ENCODE measurements around the gene RUNX3. TPM values are rescaled to one million over a fixed set of nuclear protein-coding genes. Genes with fewer than 3 reads are reported as not detected.

Gene RUNX3
- polyA plus RNA-seq, 1 of the 3 experiments (the other 2 are of a cell fraction) = not detected

- Histone ChIP-seq H3K4me1 (ENCODE audit: control insufficient read depth in 1 of 2, insufficient read depth in 2 of 2, low read depth in 1 of 2, low read length in 1 of 2) (peaks cover 0 to 13% of the 10 kb centered on the region in 2 experiments; a peak in 1 of 4 replicates), H3K9me3 (no peaks in the 10 kb centered on the region), H4K20me1 (ENCODE audit: insufficient read depth) (no peaks in the 10 kb centered on the region), H3K9ac (no peak overlapping the region), H3F3A (replicated peaks; ENCODE audit: insufficient read depth) (no peaks in the 10 kb centered on the region), H3K36me3 (replicated peaks in 1 of 2; ENCODE audit: control insufficient read depth in 1 of 2, insufficient read depth in 2 of 2, low read length in 1 of 2) (no peaks in the 10 kb centered on the region), H2AFZ (ENCODE audit: low read depth) (no peak overlapping the region), H3K79me2 (ENCODE audit: insufficient read depth) (no peaks in the 10 kb centered on the region), H3K27ac (ENCODE audit: low read depth in 2 of 2, low read length in 1 of 2) (no peak overlapping the region), H3K9me2 (no peaks in the 10 kb centered on the region), H3K4me3 (ENCODE audit: low read depth in 2 of 2, low read length in 1 of 2) (no peak overlapping the region), H3K27me3 (ENCODE audit: insufficient read depth) (no peaks in the 10 kb centered on the region), H3K4me2 (no peak overlapping the region)
- TF ChIP-seq RAD21 (IDR thresholded peaks at IDR 0.05; ENCODE audit: low read length) (no peak), REST (IDR thresholded peaks at IDR 0.05; ENCODE audit: low read depth, low read length) (no peak)
- no peak for DNase-seq
- ChIA-PET POLR2A (interaction anchor here (0.5 kb wide), 1 partner anchor 264 kb away, joined by 3 read pairs; no protein-coding TSS in a partner anchor), CTCF (interaction anchor here (0.9 to 1.3 kb wide), 3 partner anchors 9 to 75 kb away, joined by 3 to 4 read pairs (median 3); no protein-coding TSS in a partner anchor)
- WGBS (ENCODE audit: low lambda C conversion rate) = 66% methylated on average over 12 of the region's 14 CpGs
Observed at GRCh38 chr1:24968941-24969585, 39.0 kb upstream of the RUNX3 start.

GRCh38 chr1:24967962-24968361 lies 37.9 kb upstream of the RUNX3 start:
- H3K27ac ChIP-seq (ENCODE audit: low read depth in 2 of 2, low read length in 1 of 2) = no peak overlapping the region
- ChIA-PET CTCF (interaction anchor here (1.1 kb wide), 1 partner anchor 69 kb away, joined by 3 read pairs; no protein-coding TSS in a partner anchor), POLR2A (no interaction called here)
- no peak for TF ChIP-seq MAX (IDR thresholded peaks at IDR 0.05; ENCODE audit: low read depth)
- H3K9me2 ChIP-seq = no peaks in the 10 kb centered on the region
- no peak overlapping the region for H2AFZ ChIP-seq (ENCODE audit: low read depth)
- H3K27me3 ChIP-seq (ENCODE audit: insufficient read depth) = no peaks in the 10 kb centered on the region
- no peak overlapping the region for H3K9ac ChIP-seq
- DNase-seq = no peak
- no peak overlapping the region for H3K4me3 ChIP-seq (ENCODE audit: low read depth in 2 of 2, low read length in 1 of 2)
- H3K9me3 ChIP-seq = no peaks in the 10 kb centered on the region
- 58% methylated on average over 6 of the region's 6 CpGs for WGBS (ENCODE audit: low lambda C conversion rate)
- H3K4me1 ChIP-seq (ENCODE audit: control insufficient read depth in 1 of 2, insufficient read depth in 2 of 2, low read depth in 1 of 2, low read length in 1 of 2) = peaks cover 0 to 13% of the 10 kb centered on the region in 2 experiments; a peak in 1 of 4 replicates
- no peaks in the 10 kb centered on the region for H3K79me2 ChIP-seq (ENCODE audit: insufficient read depth)
- no peak overlapping the region for H3K4me2 ChIP-seq
- H3F3A ChIP-seq (replicated peaks; ENCODE audit: insufficient read depth) = no peaks in the 10 kb centered on the region
- H3K36me3 ChIP-seq (replicated peaks in 1 of 2; ENCODE audit: control insufficient read depth in 1 of 2, insufficient read depth in 2 of 2, low read length in 1 of 2) = no peaks in the 10 kb centered on the region
- no peaks in the 10 kb centered on the region for H4K20me1 ChIP-seq (ENCODE audit: insufficient read depth)

- Histone ChIP-seq H3K9me3 (no peaks in the 10 kb centered on the region), H3K79me2 (ENCODE audit: insufficient read depth) (no peaks in the 10 kb centered on the region), H3K4me1 (ENCODE audit: control insufficient read depth in 1 of 2, insufficient read depth in 2 of 2, low read depth in 1 of 2, low read length in 1 of 2) (peaks cover 0 to 11% of the 10 kb centered on the region in 2 experiments; a peak in 1 of 4 replicates), H3K4me3 (ENCODE audit: low read depth in 2 of 2, low read length in 1 of 2) (no peak overlapping the region), H4K20me1 (ENCODE audit: insufficient read depth) (no peaks in the 10 kb centered on the region), H3F3A (replicated peaks; ENCODE audit: insufficient read depth) (no peaks in the 10 kb centered on the region), H3K36me3 (replicated peaks in 1 of 2; ENCODE audit: control insufficient read depth in 1 of 2, insufficient read depth in 2 of 2, low read length in 1 of 2) (no peaks in the 10 kb centered on the region), H3K9me2 (no peaks in the 10 kb centered on the region), H3K4me2 (no peak overlapping the region), H3K27me3 (ENCODE audit: insufficient read depth) (no peaks in the 10 kb centered on the region), H3K9ac (no peak overlapping the region), H2AFZ (ENCODE audit: low read depth) (no peak overlapping the region), H3K27ac (ENCODE audit: low read depth in 2 of 2, low read length in 1 of 2) (no peak overlapping the region)
- TF ChIP-seq RCOR1 (IDR thresholded peaks at IDR 0.05; ENCODE audit: low read length) = no peak
- TF ChIP-seq GATA2 (CRISPR knock-in tag; IDR thresholded peaks at IDR 0.05) = no peak
- POLR2A ChIA-PET = no interaction called here
- CTCF ChIA-PET = interaction anchor here (1.1 kb wide), 1 partner anchor 70 kb away, joined by 3 read pairs; no protein-coding TSS in a partner anchor
- WGBS (ENCODE audit: low lambda C conversion rate) = 73% methylated on average over 3 of the region's 3 CpGs
- no peak for DNase-seq
Observed at GRCh38 chr1:24967555-24967954, 37.5 kb upstream of the RUNX3 start.
